Fibroblast of villous mesenchyme (primary cell): ENCODE data around the gene GGT6. TPM values are rescaled to one million over a fixed set of nuclear protein-coding genes. Genes with fewer than 3 reads are reported as not detected.
"Not testable (repeated sequence)": the region's sequence is repeated elsewhere in the genome, so short reads cannot be mapped to it uniquely, and the experiment has no call there.

Experiments used
- DNase-seq: peaks from one replicate; pipeline ENCODE4 v3.0.0-alpha.2; 2010; ENCODE audit warnings: low read depth
- H3K4me3 ChIP-seq: 2 replicates; pipeline ENCODE4 v1.5.1; 2011; ENCODE audit warnings: low read depth, mild to moderate bottlenecking, low read length
- CTCF ChIP-seq: IDR thresholded peaks from 2 replicates; pipeline ENCODE4 v1.5.1; 2012; ENCODE audit warnings: low read depth, mild to moderate bottlenecking, low read length; ENCODE audit not compliant: insufficient read depth
- total RNA-seq: library from RNA; depleted of rRNA; stranded (reverse); fragments of >200 nt; gene quantifications from 2 replicates; pipeline ENCODE4 v1.2.3, GENCODE V29; 2012

GGT6 gene
- total RNA-seq, 1 donor, result not detected

- no peak overlapping the region for H3K4me3 ChIP-seq
- no peak for DNase-seq
- TF ChIP-seq CTCF, result no peak
Observed at GRCh38 chr17:4582691-4583090, 22.3 kb upstream of the GGT6 start.

DNA sequence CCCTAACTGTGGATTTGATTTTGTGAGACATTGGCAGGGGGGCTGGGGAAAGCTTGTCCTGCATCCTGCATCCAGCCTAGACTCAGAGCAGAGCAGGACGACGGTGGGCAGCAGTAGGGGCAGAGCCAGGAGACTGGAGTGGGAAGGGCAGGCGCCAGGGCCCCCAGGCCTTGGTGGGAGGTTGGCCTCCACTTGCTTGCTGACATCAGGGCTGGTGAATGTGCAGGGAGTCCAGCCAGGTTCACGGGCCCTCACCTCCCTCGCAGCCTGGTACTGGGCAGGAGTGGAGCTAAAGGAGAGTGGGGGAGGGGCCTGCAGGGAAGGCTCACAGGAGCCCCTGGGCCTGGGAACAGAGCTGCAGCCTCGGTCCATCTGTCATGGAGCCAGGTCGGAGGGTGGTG, 21.7 kb upstream of the GGT6 start:
- no peak overlapping the region for H3K4me3 ChIP-seq
- DNase-seq, result no peak
- no peak for TF ChIP-seq CTCF

DNA sequence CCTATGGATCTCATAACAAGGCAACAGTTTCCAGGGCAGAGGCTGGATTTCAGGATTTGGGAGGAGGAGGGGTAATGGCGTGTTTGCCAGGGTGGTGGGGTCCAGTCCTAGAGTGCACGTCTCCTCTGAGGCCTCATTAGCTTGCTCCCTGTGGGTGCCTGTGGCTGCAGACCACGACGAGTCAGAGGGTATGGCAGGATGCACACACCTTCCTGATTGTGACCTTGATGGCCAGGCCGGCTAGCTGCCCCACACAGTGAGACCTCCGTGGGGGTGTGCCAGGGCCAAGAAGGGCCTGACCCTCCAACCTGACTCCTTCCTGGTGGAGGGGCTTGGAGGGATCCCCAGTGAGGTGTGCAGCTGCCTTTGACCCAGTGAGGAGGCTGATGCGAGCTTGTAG, 19.9 kb upstream of the GGT6 start:
- no peak for TF ChIP-seq CTCF
- no peak overlapping the region for H3K4me3 ChIP-seq
- no peak for DNase-seq

DNA sequence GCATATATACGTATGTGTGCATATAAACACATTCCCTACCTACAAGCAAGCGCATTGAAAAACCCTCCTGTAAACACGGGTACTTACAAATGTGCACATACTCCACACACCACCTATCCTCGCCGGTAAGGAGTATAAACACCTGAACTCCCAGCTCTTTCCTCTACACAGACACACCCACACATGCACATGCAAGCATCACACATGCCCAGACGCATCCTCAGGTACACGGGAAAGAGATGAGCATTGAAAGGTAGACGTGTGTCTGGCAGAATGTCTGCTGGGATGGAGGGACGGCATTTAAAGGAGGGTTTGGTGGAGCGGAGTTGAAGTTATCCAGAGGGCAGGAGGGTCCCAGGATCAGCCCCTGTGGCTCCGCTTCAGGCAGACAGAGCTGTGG, 19.3 kb upstream of the GGT6 start:
- no peak overlapping the region for H3K4me3 ChIP-seq
- no peak for TF ChIP-seq CTCF
- no peak for DNase-seq

DNA sequence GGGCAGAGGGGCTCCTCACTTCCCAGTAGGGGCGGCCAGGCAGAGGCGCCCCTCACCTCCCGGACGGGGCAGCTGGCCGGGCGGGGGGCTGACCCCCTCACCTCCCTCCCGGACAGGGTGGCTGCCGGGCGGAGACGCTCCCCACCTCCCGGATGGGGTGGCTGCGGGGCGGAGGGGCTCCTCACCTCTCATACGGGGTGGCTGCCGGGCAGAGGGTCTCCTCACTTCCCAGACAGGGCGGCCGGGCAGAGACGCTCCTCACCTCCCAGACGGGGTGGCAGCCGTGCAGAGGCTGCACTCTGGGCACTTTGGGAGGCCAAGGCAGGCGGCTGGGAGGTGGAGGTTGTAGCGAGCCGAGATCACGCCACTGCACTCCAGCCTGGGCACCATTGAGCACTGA, 18.0 kb upstream of the GGT6 start:
- not testable (repeated sequence) for DNase-seq, H3K4me3 ChIP-seq

GRCh38 chr17:4577386-4577993, 17.1 kb upstream of the GGT6 start:
- TF ChIP-seq CTCF, result no peak
- no peak for DNase-seq
- no peak overlapping the region for H3K4me3 ChIP-seq

- DNase-seq, result no peak
- H3K4me3 ChIP-seq, result no peak overlapping the region
- no peak for TF ChIP-seq CTCF
Observed at GRCh38 chr17:4576729-4577322, 16.4 kb upstream of the GGT6 start.
